ENCODE results near the gene TANC1. TPM values are rescaled to one million over a fixed set of nuclear protein-coding genes. Genes with fewer than 3 reads are reported as not detected.

TANC1 gene
- total and polyA plus RNA-seq, 2 of the 4 experiments (the other 2 are of a cell fraction), result 10.2 to 12.9 TPM

GRCh38 chr2:159052157-159052601 lies 83.7 kb downstream of the TANC1 start:
- in situ Hi-C loops (cut with MboI; ENCODE audit: low sequenced_read_pairs) (no loop called here), intact Hi-C loops (cut with micrococcal nuclease) (loop anchor here (2.0 kb wide), 1 partner anchor 21 kb away; no protein-coding TSS in a partner anchor), dilution Hi-C loops (cut with HindIII; ENCODE audit: low sequenced_read_pairs, unreplicated experiment) (no loop called here)
- ChIA-PET POLR2A (ENCODE audit: unreplicated experiment) (no interaction called here), CTCF (no interaction called here)
- WGBS, 2 experiments (ENCODE audit: extremely low coverage in 2 of 2, insufficient read length in 1 of 2), result no CpG with 5 or more reads among the region's 5 CpGs
- Histone ChIP-seq H3K14ac (replicated peaks; ENCODE audit: low read depth, low read length) (peak overlapping the region; percentile 67; the same call in 1 of the 2 replicates), H2BK15ac (ENCODE audit: low read depth, low read length) (peak overlapping the region; percentile 53; the same call in 1 of the 3 replicates), H4K8ac (ENCODE audit: low read depth in 2 of 2, low read length in 2 of 2) (peak overlapping the region; percentile 23 to 35; a peak in 1 of 4 replicates), H3K9ac (ENCODE audit: low read depth, low read length) (no peak overlapping the region), H3K36me3 (ENCODE audit: control insufficient read depth, insufficient read depth, low read length) (peaks cover 2% of the 10 kb centered on the region; the same call in 1 of the 2 replicates), H3K4me1 (ENCODE audit: control insufficient read depth, insufficient read depth, low read length) (peaks cover 24% of the 10 kb centered on the region), H2AK9ac (replicated peaks; ENCODE audit: low read depth, low read length, poor library complexity) (no peak overlapping the region), H3K4ac (ENCODE audit: low read depth, low read length) (peak overlapping the region; percentile 58; the same call in 1 of the 2 replicates), H3K27me3 (ENCODE audit: control insufficient read depth, insufficient read depth, low read length) (no peaks in the 10 kb centered on the region), H4K5ac (ENCODE audit: low read depth, low read length) (peak overlapping the region; percentile 40; the same call in 1 of the 2 replicates), H2BK120ac (ENCODE audit: low read depth, low read length) (0 out of 2 replicates have a peak overlapping the region, but pooled peaks have one; percentile 3), H3K9me3 (ENCODE audit: control insufficient read depth, insufficient read depth, low read length) (no peaks in the 10 kb centered on the region), H4K91ac (ENCODE audit: insufficient read depth, low read depth, low read length) (no peak overlapping the region), H2BK5ac (ENCODE audit: low read depth, low read length, poor library complexity, severe bottlenecking) (peak overlapping the region; percentile 77), H3K4me3 (ENCODE audit: insufficient read depth, low read depth, low read length) (no peak overlapping the region), H3K23ac (ENCODE audit: low read depth, low read length) (peak overlapping the region; percentile 41; the same call in 1 of the 2 replicates), H3K56ac (ENCODE audit: extremely low read depth, insufficient read depth, low read length) (no peak overlapping the region), H3K4me2 (ENCODE audit: low read depth, low read length) (peak overlapping the region; percentile 61; the same call in 1 of the 2 replicates), H3K9me1 (ENCODE audit: insufficient read depth, low read length) (peaks cover 35% of the 10 kb centered on the region), H4K20me1 (ENCODE audit: insufficient read depth, low read length) (peaks cover 5% of the 10 kb centered on the region; the same call in 1 of the 2 replicates), H2AK5ac (ENCODE audit: low read depth, low read length) (peak overlapping the region; percentile 50; the same call in 1 of the 2 replicates), H3K18ac (ENCODE audit: low read depth, low read length) (peak overlapping the region; percentile 75; the same call in 1 of the 2 replicates), H2AFZ (replicated peaks; ENCODE audit: low read length, poor library complexity) (no peak overlapping the region), H2BK20ac (ENCODE audit: low read depth, low read length) (peak overlapping the region; percentile 47; the same call in 1 of the 2 replicates), H3K27ac (ENCODE audit: insufficient read depth, low read length) (no peak overlapping the region), H3K79me1 (ENCODE audit: low read depth in 1 of 2, low read length in 2 of 2) (peaks cover 41 to 80% of the 10 kb centered on the region in 2 experiments)
- BruUV-seq (replicated peaks), result no TSS peak
- ATAC-seq (ENCODE audit: low read depth), result no peak
- no peak for TF ChIP-seq CHD1 (IDR thresholded peaks at IDR 0.05; ENCODE audit: low read depth, low read length)
- no peak for TF ChIP-seq NFE2L2 (IDR thresholded peaks at IDR 0.05; ENCODE audit: low read depth, low read length)
- no peak for TF ChIP-seq POLR2A (IDR thresholded peaks at IDR 0.05; ENCODE audit: low read depth, low read length)
- TF ChIP-seq MXI1 (IDR thresholded peaks at IDR 0.05; ENCODE audit: borderline replicate concordance, low read depth, low read length), result no peak
- TF ChIP-seq BHLHE40 (IDR thresholded peaks at IDR 0.05; ENCODE audit: low read depth, low read length), result no peak
- TF ChIP-seq SMC3 (IDR thresholded peaks at IDR 0.05; ENCODE audit: low read depth, low read length), result no peak
- no peak for TF ChIP-seq FOS (IDR thresholded peaks at IDR 0.05; ENCODE audit: low read depth, low read length)
- TF ChIP-seq CTCF (conservative IDR thresholded peaks at IDR 0.05; ENCODE audit: low read depth, low read length), result no peak
- TF ChIP-seq CEBPB (IDR thresholded peaks at IDR 0.05; ENCODE audit: low read depth, low read length), result no peak
- no peak for TF ChIP-seq ELK1 (IDR thresholded peaks at IDR 0.05; ENCODE audit: borderline replicate concordance, low read depth, low read length)
- DNase-seq, result peak; percentile 49

All from IMR-90 (cell line).